ENCODE data around the gene GJB4.
"Not testable (repeated sequence)": the region's sequence is repeated elsewhere in the genome, so short reads cannot be mapped to it uniquely, and the experiment has no call there.

The GJB4 gene

GRCh38 chr1:34759503-34760357 lies at the start of gene GJB4:
GJB4 (plus strand) TSS chr1:34759740; CDS start chr1:34761255, 1,515 bp downstream.
- DNase-seq: no peak

- no peak for DNase-seq
These were observed 48.7 kb upstream of the GJB4 start for GRCh38 chr1:34710812-34711211.

- no peak for DNase-seq
These were observed 48.1 kb upstream of the GJB4 start for GRCh38 chr1:34711485-34711884.

- DNase-seq: no peak
These were observed 47.4 kb upstream of the GJB4 start for GRCh38 chr1:34712007-34712688.

- no peak for DNase-seq
These were observed 46.1 kb upstream of the GJB4 start for GRCh38 chr1:34713443-34713842.

GRCh38 chr1:34714386-34714785 lies 45.2 kb upstream of the GJB4 start:
- DNase-seq: no peak

GRCh38 chr1:34715139-34715538 lies 44.4 kb upstream of the GJB4 start:
- no peak for DNase-seq

- no peak for DNase-seq
These were observed 38.3 kb upstream of the GJB4 start for GRCh38 chr1:34721241-34721640.

GRCh38 chr1:34721646-34722355 lies 37.7 kb upstream of the GJB4 start:
- no peak for DNase-seq

- no peak for DNase-seq
These were observed 32.7 kb upstream of the GJB4 start for GRCh38 chr1:34726861-34727260.

GRCh38 chr1:34730485-34730884 lies 29.1 kb upstream of the GJB4 start:
- DNase-seq: no peak

GRCh38 chr1:34732831-34733230 lies 26.7 kb upstream of the GJB4 start:
- DNase-seq: not testable (repeated sequence)

GRCh38 chr1:34736692-34737091 lies 22.8 kb upstream of the GJB4 start:
- DNase-seq: no peak

- DNase-seq: not testable (repeated sequence)
These were observed 22.3 kb upstream of the GJB4 start for GRCh38 chr1:34737236-34737635.

GRCh38 chr1:34739613-34740012 lies 19.9 kb upstream of the GJB4 start:
- no peak for DNase-seq

- DNase-seq: peak; percentile 2
These were observed 19.2 kb upstream of the GJB4 start for GRCh38 chr1:34740161-34740868.

- DNase-seq: peak; percentile 50
These were observed 16.8 kb upstream of the GJB4 start for GRCh38 chr1:34742667-34743270.

GRCh38 chr1:34743775-34744174 lies 15.8 kb upstream of the GJB4 start:
- DNase-seq: peak; percentile 4

GRCh38 chr1:34744851-34745250 lies 14.7 kb upstream of the GJB4 start:
- DNase-seq: no peak

GRCh38 chr1:34745666-34746065 lies 13.9 kb upstream of the GJB4 start:
- no peak for DNase-seq

- no peak for DNase-seq
These were observed 13.4 kb upstream of the GJB4 start for GRCh38 chr1:34746101-34746500.

Data from fibroblast of upper back skin (primary cell).